MCF 10A (cell line): Measurements from ENCODE around the gene CFAP299. TPM values are rescaled to one million over a fixed set of nuclear protein-coding genes. Genes with fewer than 3 reads are reported as not detected.

Experiments used
- BruUV-seq: library from RNA; stranded (reverse); fragments of 400-500 nt; replicated peaks from 2 replicates; lab custom pipeline; 2021; lab: Mats Ljungman, UMichigan
- CTCF ChIA-PET: fragments of 300-600 bp; sonication (Branson Sonifier 250); formaldehyde crosslinking; extraction: SDS; loops from one replicate; lab custom pipeline; 2021; ENCODE audit warnings: antibody characterized with exemption, inconsistent platforms; lab: Yijun Ruan, JAX
- POLR2A ChIA-PET: fragments of 300-600, 350-650 bp; sonication (Branson Sonifier 250); formaldehyde crosslinking; extraction: SDS; loops from one replicate; lab custom pipeline; 2020; ENCODE audit warnings: antibody characterized with exemption, inconsistent platforms; lab: Yijun Ruan, JAX
- DNase-seq: peaks from one replicate; pipeline ENCODE4 v3.0.0-alpha.2; 2018; ENCODE audit not compliant: unreplicated experiment
- H3K27ac Mint-ChIP-seq: one replicate; pipeline ENCODE4 v1.8.0; 2022; ENCODE audit warnings: mild to moderate bottlenecking, low read depth, mixed read lengths; ENCODE audit not compliant: unreplicated experiment
- H3K27me3 Mint-ChIP-seq: one replicate; pipeline ENCODE4 v1.8.0; 2022; ENCODE audit warnings: mixed read lengths; ENCODE audit not compliant: insufficient read depth, unreplicated experiment
- H3K36me3 Mint-ChIP-seq: one replicate; pipeline ENCODE4 v1.8.0; 2022; ENCODE audit warnings: mild to moderate bottlenecking, moderate library complexity, mixed read lengths; ENCODE audit not compliant: insufficient read depth, unreplicated experiment
- H3K4me1 Mint-ChIP-seq: one replicate; pipeline ENCODE4 v1.8.0; 2022; ENCODE audit warnings: mixed read lengths; ENCODE audit not compliant: insufficient read depth, unreplicated experiment
- H3K4me3 Mint-ChIP-seq: one replicate; pipeline ENCODE4 v1.8.0; 2022; ENCODE audit warnings: mild to moderate bottlenecking, moderate library complexity, mixed read lengths; ENCODE audit not compliant: unreplicated experiment
- H3K9me3 Mint-ChIP-seq: one replicate; pipeline ENCODE4 v1.8.0; 2022; ENCODE audit warnings: mixed read lengths; ENCODE audit not compliant: unreplicated experiment
- CTCF ChIP-seq: fragments of 200-600 bp; IDR thresholded peaks from one replicate; pipeline ENCODE4 v1.8.0; 2022; ENCODE audit warnings: antibody characterized with exemption, mild to moderate bottlenecking; ENCODE audit not compliant: unreplicated experiment
- intact Hi-C: fragments of 100-400 bp; cut with micrococcal nuclease; formaldehyde crosslinking; loops from 2 replicates; pipeline ENCODE4 v1.14.1; 2022
- total RNA-seq: library from RNA; stranded (reverse); gene quantifications from 2 replicates; pipeline ENCODE4 v1.2.3, GENCODE V29; 2022

The CFAP299 gene
- total RNA-seq, 1 experiment from 2014 or later: 0.33 TPM

GRCh38 chr4:80852061-80852460 is 516.5 kb downstream of the CFAP299 start:
- H3K27ac Mint-ChIP-seq: no peak overlapping the region
- no peaks in the 10 kb centered on the region for H3K9me3 Mint-ChIP-seq
- H3K36me3 Mint-ChIP-seq: no peaks in the 10 kb centered on the region
- H3K27me3 Mint-ChIP-seq: no peaks in the 10 kb centered on the region
- CTCF ChIA-PET: interaction anchor here (0.7 kb wide), 1 partner anchor 48 kb away, joined by 3 read pairs; no protein-coding TSS in a partner anchor
- POLR2A ChIA-PET: interaction anchor here (0.6 kb wide), 1 partner anchor 320 kb away, joined by 3 read pairs; no protein-coding TSS in a partner anchor
- no peak overlapping the region for H3K4me3 Mint-ChIP-seq
- intact Hi-C loops: no loop called here
- TF ChIP-seq CTCF: no peak
- H3K4me1 Mint-ChIP-seq: peaks cover 6% of the 10 kb centered on the region
- DNase-seq: no peak
- BruUV-seq: no TSS peak

GRCh38 chr4:80873571-80873970 is 538.0 kb downstream of the CFAP299 start:
- Mint-ChIP-seq H3K27me3 (no peaks in the 10 kb centered on the region), H3K4me3 (no peak overlapping the region), H3K4me1 (no peaks in the 10 kb centered on the region), H3K27ac (no peak overlapping the region), H3K36me3 (no peaks in the 10 kb centered on the region), H3K9me3 (no peaks in the 10 kb centered on the region)
- no peak for DNase-seq
- BruUV-seq: no TSS peak
- intact Hi-C loops: no loop called here
- CTCF ChIA-PET: interaction anchor here (0.6 kb wide), 1 partner anchor 224 kb away, joined by 3 read pairs; no protein-coding TSS in a partner anchor
- TF ChIP-seq CTCF: no peak
- POLR2A ChIA-PET: no interaction called here

GRCh38 chr4:80874979-80875378 is 539.4 kb downstream of the CFAP299 start:
- ChIA-PET CTCF (no interaction called here), POLR2A (no interaction called here)
- no TSS peak for BruUV-seq
- no peaks in the 10 kb centered on the region for H3K9me3 Mint-ChIP-seq
- no peak for TF ChIP-seq CTCF
- no peak overlapping the region for H3K4me3 Mint-ChIP-seq
- H3K36me3 Mint-ChIP-seq: no peaks in the 10 kb centered on the region
- no peak overlapping the region for H3K27ac Mint-ChIP-seq
- intact Hi-C loops: no loop called here
- H3K4me1 Mint-ChIP-seq: no peaks in the 10 kb centered on the region
- H3K27me3 Mint-ChIP-seq: no peaks in the 10 kb centered on the region
- no peak for DNase-seq

- no peaks in the 10 kb centered on the region for H3K9me3 Mint-ChIP-seq
These were observed 540.1 kb downstream of the CFAP299 start for GRCh38 chr4:80875642-80876041.

More at GRCh38 chr4:80875642-80876041, 540.1 kb downstream of the CFAP299 start:
- Mint-ChIP-seq H3K4me1 (no peaks in the 10 kb centered on the region), H3K4me3 (no peak overlapping the region), H3K36me3 (no peaks in the 10 kb centered on the region), H3K27me3 (no peaks in the 10 kb centered on the region), H3K27ac (no peak overlapping the region)
- TF ChIP-seq CTCF: no peak
- intact Hi-C loops: no loop called here
- ChIA-PET POLR2A (no interaction called here), CTCF (no interaction called here)
- no TSS peak for BruUV-seq
- DNase-seq: no peak
